ENCODE data around the gene ZSCAN25. TPM values are rescaled to one million over a fixed set of nuclear protein-coding genes. Genes with fewer than 3 reads are reported as not detected.

Gene ZSCAN25
- total and polyA plus RNA-seq, 2 of the 13 experiments (the other 11 are each of a cell fraction or from before 2014, with no cell fraction given), result 12.1 to 16.8 TPM

DNA sequence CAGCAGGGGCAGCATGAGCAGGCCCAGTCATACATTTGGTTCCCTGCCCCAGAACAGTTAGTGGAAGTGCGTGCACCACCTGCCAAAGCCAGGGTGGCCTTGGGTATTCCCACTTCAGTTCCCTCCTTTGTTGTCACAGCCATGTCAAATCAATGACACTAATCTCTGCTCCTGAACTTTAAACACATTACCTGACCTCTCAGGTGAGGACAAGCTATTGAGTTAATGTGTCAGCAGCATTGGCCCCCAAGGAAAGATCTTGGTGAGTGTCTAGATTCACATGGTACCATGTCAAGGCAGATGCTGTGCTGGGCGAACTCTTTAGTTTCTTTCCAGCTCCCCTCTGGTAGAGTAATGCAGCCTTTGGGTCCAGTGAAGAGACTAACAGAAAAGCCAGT, 60.9 kb downstream of the ZSCAN25 start (continued):
- TF ChIP-seq HBP1 (CRISPR knock-in tag; IDR thresholded peaks at IDR 0.05; ENCODE audit: low read depth) (no peak), ZNF432 (CRISPR knock-in tag; IDR thresholded peaks at IDR 0.05; ENCODE audit: borderline replicate concordance) (no peak), THAP8 (CRISPR knock-in tag; IDR thresholded peaks at IDR 0.05; ENCODE audit: borderline replicate concordance) (no peak), ZNF329 (CRISPR knock-in tag; IDR thresholded peaks at IDR 0.05; ENCODE audit: low read depth) (no peak), SMAD3 (CRISPR knock-in tag; IDR thresholded peaks at IDR 0.05) (peak; percentile 49; the same call in 1 of the 2 replicates), ZGPAT (CRISPR knock-in tag; IDR thresholded peaks at IDR 0.05) (peak; percentile 46; the same call in 1 of the 2 replicates), ZNF75D (CRISPR knock-in tag; IDR thresholded peaks at IDR 0.05; ENCODE audit: borderline replicate concordance) (no peak), TGIF2 (CRISPR knock-in tag; IDR thresholded peaks at IDR 0.05) (peak; percentile 70; the same call in 1 of the 2 replicates), BORCS8-MEF2B (CRISPR knock-in tag; IDR thresholded peaks at IDR 0.05) (peak; percentile 69), UBTF (CRISPR knock-in tag; IDR thresholded peaks at IDR 0.05) (no peak), ZNF878 (CRISPR knock-in tag; IDR thresholded peaks at IDR 0.05) (0 out of 2 replicates have a peak, but pooled peaks have one; percentile 24), POLR2A (IDR thresholded peaks at IDR 0.05; ENCODE audit: insufficient read depth in 1 of 2, low read depth in 2 of 2, low read length in 2 of 2) (no peak)
- TF ChIP-seq, protein P1, sequence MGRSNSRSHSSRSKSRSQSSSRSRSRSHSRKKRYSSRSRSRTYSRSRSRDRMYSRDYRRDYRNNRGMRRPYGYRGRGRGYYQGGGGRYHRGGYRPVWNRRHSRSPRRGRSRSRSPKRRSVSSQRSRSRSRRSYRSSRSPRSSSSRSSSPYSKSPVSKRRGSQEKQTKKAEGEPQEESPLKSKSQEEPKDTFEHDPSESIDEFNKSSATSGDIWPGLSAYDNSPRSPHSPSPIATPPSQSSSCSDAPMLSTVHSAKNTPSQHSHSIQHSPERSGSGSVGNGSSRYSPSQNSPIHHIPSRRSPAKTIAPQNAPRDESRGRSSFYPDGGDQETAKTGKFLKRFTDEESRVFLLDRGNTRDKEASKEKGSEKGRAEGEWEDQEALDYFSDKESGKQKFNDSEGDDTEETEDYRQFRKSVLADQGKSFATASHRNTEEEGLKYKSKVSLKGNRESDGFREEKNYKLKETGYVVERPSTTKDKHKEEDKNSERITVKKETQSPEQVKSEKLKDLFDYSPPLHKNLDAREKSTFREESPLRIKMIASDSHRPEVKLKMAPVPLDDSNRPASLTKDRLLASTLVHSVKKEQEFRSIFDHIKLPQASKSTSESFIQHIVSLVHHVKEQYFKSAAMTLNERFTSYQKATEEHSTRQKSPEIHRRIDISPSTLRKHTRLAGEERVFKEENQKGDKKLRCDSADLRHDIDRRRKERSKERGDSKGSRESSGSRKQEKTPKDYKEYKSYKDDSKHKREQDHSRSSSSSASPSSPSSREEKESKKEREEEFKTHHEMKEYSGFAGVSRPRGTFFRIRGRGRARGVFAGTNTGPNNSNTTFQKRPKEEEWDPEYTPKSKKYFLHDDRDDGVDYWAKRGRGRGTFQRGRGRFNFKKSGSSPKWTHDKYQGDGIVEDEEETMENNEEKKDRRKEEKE (IDR thresholded peaks at IDR 0.05), result no peak
- TF ChIP-seq, protein P2, sequence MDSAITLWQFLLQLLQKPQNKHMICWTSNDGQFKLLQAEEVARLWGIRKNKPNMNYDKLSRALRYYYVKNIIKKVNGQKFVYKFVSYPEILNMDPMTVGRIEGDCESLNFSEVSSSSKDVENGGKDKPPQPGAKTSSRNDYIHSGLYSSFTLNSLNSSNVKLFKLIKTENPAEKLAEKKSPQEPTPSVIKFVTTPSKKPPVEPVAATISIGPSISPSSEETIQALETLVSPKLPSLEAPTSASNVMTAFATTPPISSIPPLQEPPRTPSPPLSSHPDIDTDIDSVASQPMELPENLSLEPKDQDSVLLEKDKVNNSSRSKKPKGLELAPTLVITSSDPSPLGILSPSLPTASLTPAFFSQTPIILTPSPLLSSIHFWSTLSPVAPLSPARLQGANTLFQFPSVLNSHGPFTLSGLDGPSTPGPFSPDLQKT (CRISPR knock-in tag; IDR thresholded peaks at IDR 0.05; ENCODE audit: borderline replicate concordance), result no peak
- TF ChIP-seq, protein P3, sequence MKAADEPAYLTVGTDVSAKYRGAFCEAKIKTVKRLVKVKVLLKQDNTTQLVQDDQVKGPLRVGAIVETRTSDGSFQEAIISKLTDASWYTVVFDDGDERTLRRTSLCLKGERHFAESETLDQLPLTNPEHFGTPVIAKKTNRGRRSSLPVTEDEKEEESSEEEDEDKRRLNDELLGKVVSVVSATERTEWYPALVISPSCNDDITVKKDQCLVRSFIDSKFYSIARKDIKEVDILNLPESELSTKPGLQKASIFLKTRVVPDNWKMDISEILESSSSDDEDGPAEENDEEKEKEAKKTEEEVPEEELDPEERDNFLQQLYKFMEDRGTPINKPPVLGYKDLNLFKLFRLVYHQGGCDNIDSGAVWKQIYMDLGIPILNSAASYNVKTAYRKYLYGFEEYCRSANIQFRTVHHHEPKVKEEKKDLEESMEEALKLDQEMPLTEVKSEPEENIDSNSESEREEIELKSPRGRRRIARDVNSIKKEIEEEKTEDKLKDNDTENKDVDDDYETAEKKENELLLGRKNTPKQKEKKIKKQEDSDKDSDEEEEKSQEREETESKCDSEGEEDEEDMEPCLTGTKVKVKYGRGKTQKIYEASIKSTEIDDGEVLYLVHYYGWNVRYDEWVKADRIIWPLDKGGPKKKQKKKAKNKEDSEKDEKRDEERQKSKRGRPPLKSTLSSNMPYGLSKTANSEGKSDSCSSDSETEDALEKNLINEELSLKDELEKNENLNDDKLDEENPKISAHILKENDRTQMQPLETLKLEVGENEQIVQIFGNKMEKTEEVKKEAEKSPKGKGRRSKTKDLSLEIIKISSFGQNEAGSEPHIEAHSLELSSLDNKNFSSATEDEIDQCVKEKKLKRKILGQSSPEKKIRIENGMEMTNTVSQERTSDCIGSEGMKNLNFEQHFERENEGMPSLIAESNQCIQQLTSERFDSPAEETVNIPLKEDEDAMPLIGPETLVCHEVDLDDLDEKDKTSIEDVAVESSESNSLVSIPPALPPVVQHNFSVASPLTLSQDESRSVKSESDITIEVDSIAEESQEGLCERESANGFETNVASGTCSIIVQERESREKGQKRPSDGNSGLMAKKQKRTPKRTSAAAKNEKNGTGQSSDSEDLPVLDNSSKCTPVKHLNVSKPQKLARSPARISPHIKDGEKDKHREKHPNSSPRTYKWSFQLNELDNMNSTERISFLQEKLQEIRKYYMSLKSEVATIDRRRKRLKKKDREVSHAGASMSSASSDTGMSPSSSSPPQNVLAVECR (CRISPR knock-in tag; IDR thresholded peaks at IDR 0.05; ENCODE audit: borderline replicate concordance), result peak; percentile 60; the same call in 1 of the 2 replicates

Data from HepG2 (cell line).